Cardiac septum (tissue), 1 donor: ENCODE data around the gene C1QC. TPM values are rescaled to one million over a fixed set of nuclear protein-coding genes. Genes with fewer than 3 reads are reported as not detected.
"Not testable (repeated sequence)": the region's sequence is repeated elsewhere in the genome, so short reads cannot be mapped to it uniquely, and the experiment has no call there.

ENCODE experiments used
- DNase-seq: peaks from one replicate; pipeline ENCODE4 v3.0.0-alpha.2; 2020; ENCODE audit warnings: low spot score
- intact Hi-C: fragments of 100-400 bp; cut with DNase I; formaldehyde crosslinking; loops from one replicate; pipeline ENCODE4 v1.14.0; 2022
- total RNA-seq: library from RNA; stranded (reverse); fragmentation: NEBNext Ultra II Directional; extraction: Animal tissue kit (Norgen Biotek cat#: 25700); gene quantifications from one replicate; pipeline ENCODE4 v1.2.1, GENCODE V29; 2021
- donor health status: DM: no; HTN: no; CAD: no.

C1QC gene
- total RNA-seq, 1 donor from 2014 or later = 38.6 TPM

GRCh38 chr1:22673486-22674409 is 30.3 kb downstream of the C1QC start:
- DNase-seq = no peak
- intact Hi-C loops = loop anchor here (2.0 kb wide), 1 partner anchor 257 kb away; no protein-coding TSS in a partner anchor

GRCh38 chr1:22674410-22674749 is 30.9 kb downstream of the C1QC start:
- intact Hi-C loops = loop anchor here (2.0 kb wide), 1 partner anchor 256 kb away; no protein-coding TSS in a partner anchor
- DNase-seq = no peak

DNA sequence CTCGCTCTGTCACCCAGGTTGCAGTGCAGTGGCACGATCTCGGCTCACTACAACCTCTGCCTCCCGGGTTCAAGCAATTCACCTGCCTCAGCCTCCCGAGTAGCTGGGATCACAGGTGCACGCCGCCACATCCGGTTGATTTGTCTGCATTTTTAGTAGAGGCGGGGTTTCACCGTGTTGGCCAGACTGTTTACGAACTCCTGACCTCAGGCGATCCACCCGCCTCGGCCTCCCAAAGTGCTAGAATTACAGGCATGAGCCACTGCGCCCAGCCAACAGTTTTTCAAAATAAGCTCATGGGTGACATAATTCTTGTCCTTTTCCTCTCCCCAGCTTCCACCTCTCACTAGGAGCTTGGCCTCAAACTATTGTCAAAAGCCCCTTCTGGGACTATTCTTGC is 32.7 kb downstream of the C1QC start:
- intact Hi-C loops, DNase-seq: not testable (repeated sequence)

- intact Hi-C loops = no loop called here
- no peak for DNase-seq
Observed at GRCh38 chr1:22676916-22677583, 33.6 kb downstream of the C1QC start.

GRCh38 chr1:22677931-22678896 is 34.8 kb downstream of the C1QC start:
- intact Hi-C loops = no loop called here
- no peak for DNase-seq

GRCh38 chr1:22680726-22681125 is 37.3 kb downstream of the C1QC start:
- no peak for DNase-seq
- intact Hi-C loops = no loop called here

DNA sequence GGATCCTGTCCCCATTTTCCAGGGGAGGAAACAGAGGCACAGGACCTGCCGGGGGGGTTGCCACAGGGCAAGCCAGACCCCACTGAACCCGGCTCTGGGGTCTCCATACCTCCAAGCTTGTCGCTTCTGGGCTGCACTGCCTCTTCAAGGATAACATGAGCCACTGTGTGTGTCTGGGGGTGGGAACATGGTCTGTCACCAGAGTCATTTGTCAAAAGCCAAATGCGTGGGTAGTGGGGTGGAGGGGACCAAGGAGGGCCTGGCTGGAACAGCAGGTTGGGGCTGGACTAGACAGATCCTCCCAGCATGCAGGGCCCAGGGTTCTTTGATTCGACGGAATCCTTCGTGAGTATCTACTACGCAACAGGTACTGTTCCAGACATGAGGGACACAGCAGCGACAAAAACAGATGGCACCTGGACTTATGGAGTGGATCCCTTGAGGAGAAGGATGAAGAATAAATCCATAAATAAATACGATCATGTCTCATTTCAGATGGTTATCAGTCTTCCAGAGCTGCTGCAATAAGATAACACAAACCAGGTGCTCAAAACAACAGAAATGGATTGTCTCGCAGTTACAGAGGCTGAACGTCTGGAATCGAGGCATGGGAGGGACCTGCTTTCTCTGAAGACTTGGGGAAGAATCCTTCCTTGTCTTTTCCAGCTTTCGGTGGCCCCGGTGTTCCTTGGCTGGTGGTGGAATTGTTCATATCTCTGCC is 38.3 kb downstream of the C1QC start:
- DNase-seq = no peak
- intact Hi-C loops = no loop called here

- intact Hi-C loops = no loop called here
- no peak for DNase-seq
Observed at GRCh38 chr1:22683547-22683946, 40.1 kb downstream of the C1QC start.

DNA sequence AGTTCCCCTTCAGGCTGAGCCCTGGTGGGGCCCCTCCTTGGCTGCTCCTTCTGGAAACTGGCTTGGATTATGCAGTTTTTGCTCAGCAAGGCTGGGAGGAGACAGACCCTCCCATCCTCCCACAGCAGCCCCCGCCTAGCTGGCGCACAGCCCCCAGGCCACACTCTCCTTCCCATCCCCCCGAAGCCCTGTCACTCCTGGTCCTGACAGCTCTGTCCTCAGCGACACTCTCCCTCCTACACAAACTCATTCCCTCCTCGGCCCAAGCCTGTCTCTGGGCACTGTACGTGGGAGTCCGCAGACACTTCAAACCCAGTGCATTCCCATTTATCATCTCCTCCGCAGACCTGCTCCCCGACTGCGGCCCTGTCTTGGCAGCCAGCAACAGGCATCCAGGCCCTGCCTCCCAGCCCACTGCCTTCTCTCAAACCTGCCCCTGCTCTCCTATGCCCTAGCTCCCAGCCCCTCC is 42.2 kb downstream of the C1QC start:
- intact Hi-C loops = no loop called here
- DNase-seq = no peak

GRCh38 chr1:22687191-22687590 is 43.8 kb downstream of the C1QC start:
- intact Hi-C loops = no loop called here
- no peak for DNase-seq

- intact Hi-C loops = no loop called here
- no peak for DNase-seq
Observed at GRCh38 chr1:22688466-22688865, 45.0 kb downstream of the C1QC start.

DNA sequence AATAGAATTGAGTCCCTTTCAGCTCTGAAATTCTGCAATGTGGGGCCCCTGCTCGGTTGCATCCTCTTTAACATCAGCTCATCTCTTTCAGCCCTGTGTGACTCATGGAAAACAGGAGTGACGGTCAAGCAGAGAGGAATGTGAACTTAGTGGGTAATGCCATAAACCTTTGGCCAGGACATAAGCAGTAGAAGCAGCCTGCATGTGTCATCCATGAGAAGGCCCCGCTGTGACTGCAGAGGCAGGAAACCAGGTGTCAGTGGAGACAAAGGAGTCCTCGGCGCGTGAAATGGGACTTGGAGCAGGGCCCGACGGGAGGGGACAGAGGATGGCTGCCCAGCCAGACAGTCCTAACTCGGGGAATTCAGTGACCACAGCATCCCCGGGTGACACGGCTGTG is 46.1 kb downstream of the C1QC start:
- no peak for DNase-seq
- intact Hi-C loops = no loop called here

GRCh38 chr1:22691031-22691753 is 47.8 kb downstream of the C1QC start:
- no peak for DNase-seq

GRCh38 chr1:22694172-22694571 is 50.7 kb downstream of the C1QC start:
- intact Hi-C loops = no loop called here
- no peak for DNase-seq

More at GRCh38 chr1:22691031-22691753, 47.8 kb downstream of the C1QC start:
- intact Hi-C loops = no loop called here

- intact Hi-C loops = no loop called here
- DNase-seq = no peak
Observed at GRCh38 chr1:22696610-22697009, 53.2 kb downstream of the C1QC start.
